SJCRH30 (cell line): ENCODE data around the gene MXRA8. TPM values are rescaled to one million over a fixed set of nuclear protein-coding genes. Genes with fewer than 3 reads are reported as not detected.

ENCODE experiments used
- DNase-seq, 2 experiments: peaks; one replicate each; pipeline ENCODE4 v3.0.0-alpha.2; 2015 to 2020
- H3K27ac ChIP-seq: fragments of 250-450 bp; sonication (Bioruptor Pico); 2 replicates; pipeline ENCODE4 v1.5.1; 2020; ENCODE audit warnings: mild to moderate bottlenecking, moderate library complexity
- H3K27me3 ChIP-seq: fragments of 250-450 bp; sonication (Bioruptor Pico); 2 replicates; pipeline ENCODE4 v1.5.1; 2020; ENCODE audit warnings: mild to moderate bottlenecking, moderate library complexity
- H3K36me3 ChIP-seq: fragments of 250-450 bp; sonication (Bioruptor Pico); 2 replicates; pipeline ENCODE4 v1.5.1; 2020; ENCODE audit warnings: mild to moderate bottlenecking, moderate library complexity
- H3K4me1 ChIP-seq: fragments of 250-450 bp; sonication (Bioruptor Pico); 2 replicates; pipeline ENCODE4 v1.5.1; 2020; ENCODE audit warnings: mild to moderate bottlenecking, moderate library complexity
- H3K4me3 ChIP-seq: fragments of 250-450 bp; sonication (Bioruptor Pico); 2 replicates; pipeline ENCODE4 v1.5.1; 2020; ENCODE audit warnings: mild to moderate bottlenecking, moderate library complexity
- H3K9me3 ChIP-seq: fragments of 250-450 bp; sonication (Bioruptor Pico); replicated peaks from 2 replicates; pipeline ENCODE4 v1.5.1; 2020; ENCODE audit warnings: mild to moderate bottlenecking, moderate library complexity
- total RNA-seq: library from RNA; depleted of rRNA; stranded (reverse); fragments of >200 nt; shearing (Covaris generic); gene quantifications from 2 replicates; pipeline ENCODE4 v1.2.3, GENCODE V29; 2014

The MXRA8 gene
- total RNA-seq, 1 experiment from 2014 or later, result 13.8 TPM

DNA sequence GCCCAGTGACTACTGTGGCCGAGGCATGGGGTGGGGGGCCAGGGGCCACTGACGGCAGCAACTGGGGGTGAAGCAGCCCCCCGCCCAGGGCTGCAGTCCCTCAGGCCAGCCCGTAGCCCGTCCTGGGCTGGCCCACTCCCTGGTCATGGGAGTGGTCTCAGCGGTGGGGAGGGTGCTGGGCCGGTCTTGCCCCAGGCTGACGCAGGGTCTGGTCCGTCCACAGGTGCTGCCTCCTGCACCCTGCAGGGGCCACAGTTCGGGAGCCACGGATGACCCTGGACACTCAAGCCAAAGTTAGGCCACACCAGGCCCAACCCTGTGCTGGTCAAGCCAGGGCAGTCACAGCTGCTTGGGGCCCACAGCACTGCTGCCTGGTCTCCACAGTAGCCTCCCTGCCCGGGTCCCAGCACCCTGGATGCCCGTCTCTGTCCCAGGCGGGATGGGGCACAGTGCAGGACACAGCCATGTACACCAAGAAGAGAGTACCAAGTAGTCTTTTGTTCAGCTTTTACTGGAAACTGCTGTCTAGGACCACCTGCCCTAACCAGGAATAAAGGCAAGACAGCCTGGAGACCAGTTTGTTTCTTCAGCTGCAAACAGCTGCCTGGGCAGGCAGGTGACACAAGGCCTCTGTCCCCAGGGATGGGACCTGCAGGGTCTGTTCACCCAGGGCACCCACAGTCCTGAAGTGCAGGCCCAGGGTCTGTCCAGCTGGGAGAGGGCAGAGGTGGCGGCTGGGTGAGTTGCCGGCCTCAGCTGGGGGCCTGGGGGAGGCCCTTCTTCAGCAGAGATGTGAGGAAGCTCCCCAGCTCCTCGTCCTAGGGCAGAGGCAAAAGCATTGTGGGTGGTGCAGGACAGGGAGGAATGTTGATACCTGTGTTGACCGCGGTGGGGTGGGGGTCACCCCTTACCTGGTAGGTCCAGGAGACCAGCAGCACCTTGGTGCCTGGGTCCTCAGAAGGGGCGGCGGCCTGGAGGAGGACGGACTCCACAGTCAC, 46.9 kb downstream of the MXRA8 start:
- Histone ChIP-seq H3K9me3 (no peaks in the 10 kb centered on the region), H3K4me3 (no peak overlapping the region), H3K27ac (no peak overlapping the region), H3K4me1 (peaks cover 5% of the 10 kb centered on the region), H3K36me3 (peaks cover 58% of the 10 kb centered on the region), H3K27me3 (no peaks in the 10 kb centered on the region)
- no peak for DNase-seq

DNA sequence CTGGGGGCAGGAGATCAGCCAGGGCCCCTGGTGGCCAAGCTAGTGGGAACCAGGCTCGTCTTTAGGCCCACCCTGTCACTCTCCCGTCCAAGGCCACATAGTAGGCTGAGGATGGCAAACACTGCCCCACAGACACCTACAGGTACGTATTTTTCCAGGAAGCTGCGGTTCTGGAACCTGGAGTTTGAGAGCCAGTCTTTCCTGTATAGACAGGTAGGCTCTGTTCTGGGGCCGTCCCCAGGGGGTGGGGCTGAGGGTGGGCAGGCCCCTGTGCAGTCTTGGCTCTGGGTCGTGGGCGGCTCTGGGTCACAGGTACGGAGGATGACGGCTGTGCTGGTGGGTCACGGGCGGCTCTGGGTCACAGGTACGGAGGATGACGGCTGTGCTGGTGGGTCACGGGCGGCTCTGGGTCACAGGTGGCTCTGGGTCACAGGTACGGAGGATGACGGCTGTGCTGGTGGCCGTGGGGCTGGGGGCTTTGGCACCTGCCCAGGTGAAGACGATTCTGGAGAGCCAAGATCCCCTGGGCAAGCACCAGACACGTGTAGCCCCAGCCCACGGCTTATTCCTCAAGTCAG, 47.8 kb downstream of the MXRA8 start:
- Histone ChIP-seq H3K27ac (no peak overlapping the region), H3K36me3 (peaks cover 51% of the 10 kb centered on the region), H3K9me3 (no peaks in the 10 kb centered on the region), H3K4me1 (peaks cover 13% of the 10 kb centered on the region), H3K27me3 (no peaks in the 10 kb centered on the region), H3K4me3 (no peak overlapping the region)
- no peak for DNase-seq

DNA sequence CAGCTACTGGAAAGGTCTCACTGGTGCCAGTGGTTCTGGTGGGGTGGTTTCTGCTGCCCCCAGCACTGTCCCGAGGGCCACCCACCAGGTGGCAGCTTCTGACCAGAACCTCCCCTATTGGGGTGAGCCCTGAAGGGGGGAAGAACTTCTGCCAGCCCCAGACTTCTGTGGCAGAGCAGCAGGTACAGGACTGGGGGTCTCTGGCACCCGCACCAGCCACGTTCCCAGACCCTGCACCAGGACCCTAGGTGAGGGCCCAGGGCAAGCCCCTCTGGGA, 48.3 kb downstream of the MXRA8 start:
- Histone ChIP-seq H3K27me3 (no peaks in the 10 kb centered on the region), H3K36me3 (peaks cover 48% of the 10 kb centered on the region), H3K27ac (no peak overlapping the region), H3K4me1 (peaks cover 17% of the 10 kb centered on the region), H3K4me3 (no peak overlapping the region), H3K9me3 (no peaks in the 10 kb centered on the region)
- no peak for DNase-seq

DNA sequence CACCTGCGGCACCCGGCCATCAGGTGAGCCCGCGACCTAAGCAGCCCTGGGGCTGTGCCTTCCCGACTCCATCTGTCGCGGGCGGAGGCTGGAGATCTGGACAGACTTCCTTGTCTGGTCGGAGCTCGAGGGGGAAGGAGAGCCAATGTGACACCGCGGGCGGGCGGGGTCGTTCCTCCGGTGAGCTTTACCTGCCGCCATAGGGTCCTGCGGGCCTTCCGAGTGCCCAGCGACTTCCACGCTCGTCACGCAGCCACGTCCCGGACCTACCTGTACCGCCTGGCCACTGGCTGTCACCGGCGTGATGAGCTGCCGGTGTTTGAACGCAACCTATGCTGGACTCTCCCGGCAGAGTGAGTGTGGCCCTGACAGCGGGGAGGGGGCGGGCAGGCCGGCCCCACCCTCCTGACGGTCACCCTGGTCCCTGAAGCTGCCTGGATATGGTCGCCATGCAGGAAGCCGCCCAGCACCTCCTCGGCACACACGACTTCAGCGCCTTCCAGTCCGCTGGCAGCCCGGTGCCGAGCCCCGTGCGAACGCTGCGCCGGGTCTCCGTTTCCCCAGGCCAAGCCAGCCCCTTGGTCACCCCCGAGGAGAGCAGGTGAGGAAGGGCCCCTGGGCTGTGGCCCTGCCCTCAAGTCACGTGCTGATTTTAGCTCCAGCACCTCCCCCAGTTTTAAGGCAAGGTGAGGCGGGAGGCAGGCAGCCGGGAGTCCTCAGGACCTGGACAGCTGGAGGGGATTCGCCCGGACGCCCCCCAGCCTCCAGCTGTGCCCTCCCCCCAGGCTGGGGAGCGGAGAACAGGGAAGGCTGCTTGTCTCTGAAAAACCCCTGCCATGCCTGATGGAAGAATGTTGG, 48.9 kb downstream of the MXRA8 start:
- Histone ChIP-seq H3K9me3 (no peaks in the 10 kb centered on the region), H3K36me3 (peaks cover 42% of the 10 kb centered on the region), H3K27me3 (no peaks in the 10 kb centered on the region), H3K27ac (no peak overlapping the region), H3K4me1 (peaks cover 18% of the 10 kb centered on the region), H3K4me3 (peak overlapping the region; percentile 79)
- DNase-seq, result no peak

DNA sequence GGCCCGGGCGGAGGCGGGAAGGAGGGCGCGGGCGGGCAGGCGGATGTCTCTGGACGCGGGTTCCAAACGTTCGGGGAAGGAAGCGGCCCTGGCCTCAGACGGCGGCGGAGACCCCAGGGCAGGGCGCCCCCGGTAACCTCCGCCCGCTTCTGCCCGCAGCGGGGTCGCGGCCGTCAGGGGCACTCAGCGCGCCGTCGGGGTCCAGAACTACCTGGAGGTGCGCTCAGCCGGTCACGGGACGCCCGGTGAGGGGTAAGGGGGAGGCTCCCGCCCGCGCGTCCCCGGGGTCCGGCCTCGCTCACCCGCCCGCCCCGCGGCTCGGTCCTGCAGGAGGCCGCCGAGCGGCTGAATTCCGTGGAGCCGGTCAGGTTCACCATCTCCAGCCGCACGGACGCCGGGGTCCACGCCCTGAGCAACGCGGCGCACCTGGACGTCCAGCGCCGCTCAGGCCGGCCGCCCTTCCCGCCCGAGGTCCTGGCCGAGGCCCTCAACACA, 49.6 kb downstream of the MXRA8 start:
- peak overlapping the region; percentile 79 for H3K4me3 ChIP-seq
- no peak for DNase-seq
- H3K9me3 ChIP-seq, result no peaks in the 10 kb centered on the region
- peaks cover 36% of the 10 kb centered on the region for H3K36me3 ChIP-seq
- no peaks in the 10 kb centered on the region for H3K27me3 ChIP-seq
- H3K27ac ChIP-seq, result peak overlapping the region; percentile 54
- H3K4me1 ChIP-seq, result peaks cover 23% of the 10 kb centered on the region

DNA sequence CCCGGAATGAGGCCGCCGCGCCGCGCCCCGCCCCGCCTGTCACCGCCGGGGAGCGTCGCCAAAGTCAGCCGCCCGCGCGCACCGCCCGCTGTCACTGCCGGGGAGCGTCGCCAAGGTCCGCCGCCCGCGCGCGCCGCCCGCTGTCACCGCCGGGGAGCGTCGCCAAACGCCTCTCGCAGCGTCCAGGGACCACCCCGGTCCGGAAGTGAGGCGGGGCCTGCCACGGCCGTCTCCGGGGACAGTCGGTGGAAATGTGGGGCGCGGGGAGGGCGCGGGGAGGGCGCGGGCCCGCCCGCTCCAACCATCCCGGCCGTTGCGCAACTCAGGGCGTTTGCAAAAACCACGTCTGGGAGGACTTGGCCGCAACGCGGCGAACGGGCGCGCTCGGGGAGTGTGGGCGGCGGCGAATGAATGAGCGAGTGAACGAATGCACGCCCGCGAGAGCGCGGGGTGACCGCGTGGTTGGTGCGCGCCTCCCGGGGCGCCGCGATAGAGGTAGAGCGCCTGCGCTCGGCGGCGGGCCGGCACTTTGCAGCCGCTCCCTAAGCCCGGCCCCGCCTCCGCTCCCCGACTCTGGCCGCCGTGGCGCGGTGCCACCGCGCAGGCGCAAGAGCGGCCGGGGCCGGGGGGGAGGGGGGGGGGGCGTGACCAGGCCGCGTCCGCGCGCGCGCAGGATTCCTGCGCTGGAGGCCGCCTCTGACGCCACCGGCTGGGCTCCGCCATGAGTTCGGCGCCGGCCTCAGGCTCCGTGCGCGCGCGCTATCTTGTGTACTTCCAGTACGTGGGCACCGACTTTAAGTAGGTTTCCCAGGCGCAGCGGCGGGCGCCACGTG, 50.2 kb downstream of the MXRA8 start, which contains the start of the genes ACAP3 and PUSL1:
ACAP3 (minus strand) TSS at position 8 of the 833 bp plus-strand sequence. CDS start 115 bp downstream, outside the sequence.
PUSL1 (plus strand) TSS at position 675 of the 833 bp plus-strand sequence; CDS start at position 722, 47 bp downstream.
- Histone ChIP-seq H3K36me3 (peaks cover 29% of the 10 kb centered on the region), H3K9me3 (no peaks in the 10 kb centered on the region), H3K27me3 (no peaks in the 10 kb centered on the region), H3K4me1 (peaks cover 24% of the 10 kb centered on the region), H3K27ac (peak within 1 kb of the TSS; percentile 74), H3K4me3 (peak within 1 kb of the TSS; percentile 79)
- DNase-seq, result peak; percentile 90 to 95

DNA sequence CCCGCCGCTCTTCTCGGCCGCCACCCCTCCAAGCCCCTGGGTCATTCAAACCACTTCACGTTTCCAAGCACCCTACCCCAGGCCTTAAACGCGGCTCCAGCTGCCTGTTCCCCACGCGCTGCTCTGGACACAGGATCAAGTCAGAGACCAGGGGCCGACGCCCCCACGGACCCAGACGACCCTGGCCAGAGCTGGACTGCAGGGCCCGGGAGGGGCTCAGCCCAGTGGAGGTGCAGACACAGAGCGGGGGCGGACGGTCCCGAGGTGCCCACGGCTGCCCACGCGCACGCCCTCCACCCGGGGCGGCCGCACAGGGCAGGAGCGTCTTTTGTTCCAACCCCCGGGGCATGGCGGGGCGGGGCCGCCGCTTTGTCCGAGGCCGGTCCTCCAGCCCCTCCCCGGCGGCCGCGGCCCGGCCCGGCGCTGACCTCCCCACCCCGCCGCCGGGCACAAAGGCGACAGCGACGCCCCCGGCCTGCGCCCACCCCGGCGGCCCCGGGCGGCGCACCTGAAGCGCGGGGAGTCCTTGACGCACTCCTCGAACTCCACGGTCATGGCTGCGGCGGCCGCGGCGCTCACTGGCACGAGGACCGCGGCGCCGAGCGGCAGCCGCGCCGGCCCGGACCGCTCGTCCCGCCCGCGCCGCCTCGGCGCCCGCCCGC, 51.0 kb downstream of the MXRA8 start:
- no peaks in the 10 kb centered on the region for H3K27me3 ChIP-seq
- H3K4me3 ChIP-seq, result peak overlapping the region; percentile 79
- no peaks in the 10 kb centered on the region for H3K9me3 ChIP-seq
- H3K36me3 ChIP-seq, result peaks cover 22% of the 10 kb centered on the region
- peak; percentile 47 for DNase-seq
- no peak overlapping the region; the same call in 1 of the 2 replicates for H3K27ac ChIP-seq
- peaks cover 24% of the 10 kb centered on the region for H3K4me1 ChIP-seq

DNA sequence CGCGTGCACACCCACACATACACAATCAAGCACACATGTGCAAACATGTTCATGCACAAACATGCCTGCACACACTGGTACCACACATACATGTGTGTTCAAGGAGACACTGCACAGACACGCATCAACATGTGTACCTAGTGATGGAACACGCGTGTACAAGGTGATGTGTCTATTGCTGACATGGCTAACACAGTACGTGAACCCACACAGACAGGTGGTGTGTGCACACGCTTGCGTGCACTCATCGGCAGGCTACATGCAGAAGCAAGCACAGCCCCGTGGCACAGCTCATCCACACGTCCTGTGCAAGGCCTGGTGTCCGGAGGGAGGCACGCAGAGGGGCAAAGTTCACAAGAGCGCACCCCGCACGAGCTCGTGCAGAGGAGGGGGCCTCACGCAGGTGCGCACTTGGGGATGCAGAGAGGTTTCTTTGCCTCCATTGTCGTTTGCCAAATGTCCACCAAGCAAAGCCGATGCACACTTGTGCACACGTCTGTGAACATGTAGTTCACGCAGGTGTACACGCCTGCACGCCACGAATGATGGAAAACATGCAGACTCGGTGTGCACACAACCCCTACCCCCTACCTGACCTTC, 51.6 kb downstream of the MXRA8 start:
- Histone ChIP-seq H3K27me3 (no peaks in the 10 kb centered on the region), H3K9me3 (no peaks in the 10 kb centered on the region), H3K4me1 (peaks cover 24% of the 10 kb centered on the region), H3K4me3 (peak overlapping the region; percentile 79), H3K36me3 (peaks cover 18% of the 10 kb centered on the region), H3K27ac (no peak overlapping the region; the same call in 1 of the 2 replicates)
- no peak for DNase-seq

DNA sequence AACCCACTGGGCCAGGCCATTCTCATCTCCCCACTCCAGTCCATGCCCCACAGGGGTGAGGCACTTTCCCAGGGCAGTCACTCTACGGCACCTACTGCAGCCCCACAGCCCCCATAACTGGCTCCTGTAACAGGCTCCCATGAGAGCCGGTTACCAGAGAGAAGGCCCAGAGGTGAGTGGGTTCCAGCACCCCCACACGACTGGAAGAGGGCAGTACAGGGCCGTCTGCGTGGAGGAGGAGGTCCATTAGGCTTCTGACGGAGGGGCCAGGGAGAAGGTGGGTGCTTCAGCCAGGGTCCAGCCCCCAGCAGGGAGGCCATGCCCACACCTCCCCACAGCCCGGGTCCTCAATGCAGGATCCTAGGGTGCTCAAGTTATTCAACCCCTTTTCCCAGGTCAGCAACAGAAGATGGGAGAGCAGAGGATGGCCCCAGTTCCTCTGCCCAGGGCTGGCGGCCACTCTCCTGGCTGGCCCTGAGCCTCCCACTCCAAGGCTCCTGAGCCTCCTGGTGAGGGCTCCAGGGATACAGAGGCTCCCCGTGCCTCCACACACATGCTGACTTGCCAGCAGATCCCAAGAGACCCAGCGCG, 52.2 kb downstream of the MXRA8 start:
- Histone ChIP-seq H3K4me3 (peak overlapping the region; percentile 79), H3K9me3 (no peaks in the 10 kb centered on the region), H3K36me3 (peaks cover 12% of the 10 kb centered on the region; the same call in 1 of the 2 replicates), H3K27me3 (no peaks in the 10 kb centered on the region), H3K27ac (peak overlapping the region; percentile 76), H3K4me1 (peaks cover 24% of the 10 kb centered on the region)
- peak; percentile 73 to 77 for DNase-seq

DNA sequence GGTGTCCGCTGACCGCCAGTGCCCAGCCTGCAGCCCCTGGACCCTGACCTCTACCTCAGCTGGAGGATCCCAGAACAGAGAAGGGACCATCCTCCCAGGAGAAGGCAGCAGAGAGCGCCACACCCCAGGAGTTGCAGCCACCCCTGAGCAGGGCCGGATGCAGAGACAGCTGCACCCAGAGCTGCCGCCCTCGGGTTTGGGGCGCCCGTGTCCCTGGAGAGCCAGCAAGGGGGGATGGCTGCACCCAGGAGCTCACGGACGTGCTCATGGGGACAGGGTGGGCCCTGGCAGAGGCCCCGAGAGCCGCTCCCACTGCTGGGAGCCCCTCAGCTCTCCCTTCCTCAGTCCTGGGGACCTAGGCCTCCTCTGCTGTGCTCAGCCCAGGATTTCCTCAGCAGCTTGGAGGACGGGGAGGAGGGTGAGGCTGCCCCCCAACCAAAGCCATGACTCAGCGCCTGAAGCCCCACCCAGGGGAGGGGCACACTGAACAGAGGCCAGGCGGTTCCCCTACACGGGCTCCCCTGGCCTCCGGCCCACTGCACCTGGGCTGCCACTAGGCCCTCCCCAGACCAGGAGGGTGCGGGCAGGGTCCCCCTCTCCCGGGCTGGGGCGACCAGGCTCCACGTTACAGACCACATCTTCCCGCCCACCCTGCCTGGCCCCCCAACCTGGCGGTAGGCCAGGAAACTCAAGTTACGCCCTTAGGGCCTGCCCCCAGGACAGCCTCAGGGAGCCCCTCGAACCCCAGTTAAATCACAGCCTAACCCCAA, 52.9 kb downstream of the MXRA8 start:
- Histone ChIP-seq H3K36me3 (peaks cover 11% of the 10 kb centered on the region; the same call in 1 of the 2 replicates), H3K4me1 (peaks cover 24% of the 10 kb centered on the region), H3K27ac (peak overlapping the region; percentile 76), H3K4me3 (peak overlapping the region; percentile 79), H3K27me3 (no peaks in the 10 kb centered on the region), H3K9me3 (no peaks in the 10 kb centered on the region)
- peak; percentile 91 to 93 for DNase-seq

DNA sequence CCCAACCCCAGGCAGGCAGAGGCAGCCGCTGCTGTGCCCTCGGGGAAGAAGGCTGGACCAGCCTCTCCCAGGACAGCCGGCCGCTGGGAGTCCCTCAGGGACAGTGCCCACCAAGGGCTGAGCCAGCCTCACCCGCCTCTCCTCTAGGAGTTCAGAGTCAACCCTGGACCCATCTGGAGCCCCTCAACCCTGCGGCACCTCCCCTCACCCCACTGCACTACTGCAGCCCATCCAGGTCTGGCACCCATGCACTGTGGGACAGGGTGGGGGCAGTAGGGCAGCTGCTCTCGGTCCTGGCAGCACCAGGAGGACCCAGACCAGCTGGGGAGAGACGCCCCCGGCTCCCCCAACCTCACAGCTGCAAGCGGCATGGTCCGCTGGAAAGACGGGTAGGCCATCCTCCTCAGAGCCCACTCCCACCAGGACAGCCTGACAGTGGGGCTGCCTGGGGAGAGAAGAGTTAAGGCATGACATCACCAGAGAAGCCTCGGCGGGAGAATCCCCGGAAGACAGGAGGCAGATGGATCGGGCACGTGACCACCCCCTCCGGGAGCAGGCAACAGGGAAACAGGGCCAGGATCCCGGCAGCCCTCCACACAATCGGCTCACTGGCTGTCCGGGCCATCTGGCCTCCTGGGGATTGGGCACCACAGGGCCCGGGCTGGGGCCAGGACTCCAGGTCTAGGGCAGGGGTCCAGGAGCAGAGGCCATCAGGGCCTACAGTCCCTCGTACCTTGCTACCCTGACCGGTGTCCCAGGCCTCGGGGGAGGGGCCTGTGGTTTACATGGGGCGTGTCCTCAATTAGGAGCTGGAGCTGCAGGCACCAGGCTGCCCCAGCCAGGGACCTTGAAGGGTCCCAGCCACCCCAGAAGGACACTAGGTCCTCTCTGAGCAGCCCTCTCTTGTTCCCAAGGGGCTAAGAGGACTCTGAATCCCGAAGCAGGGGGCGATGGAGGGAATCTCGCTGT, 53.7 kb downstream of the MXRA8 start:
- H3K9me3 ChIP-seq, result no peaks in the 10 kb centered on the region
- H3K4me1 ChIP-seq, result peaks cover 24% of the 10 kb centered on the region
- DNase-seq, result peak; percentile 96 to 97
- no peaks in the 10 kb centered on the region for H3K27me3 ChIP-seq
- H3K36me3 ChIP-seq, result peaks cover 3% of the 10 kb centered on the region; the same call in 1 of the 2 replicates
- H3K4me3 ChIP-seq, result peak overlapping the region; percentile 79
- peak overlapping the region; percentile 76 for H3K27ac ChIP-seq
